Measurements from ENCODE around the gene ELOVL5. TPM values are rescaled to one million over a fixed set of nuclear protein-coding genes. Genes with fewer than 3 reads are reported as not detected.

The ELOVL5 gene
- total and polyA plus RNA-seq, 2 experiments from 2014 or later, result 83.3 to 180 TPM

GRCh38 chr6:53339424-53339823 is 9.3 kb downstream of the ELOVL5 start:
- H3K4me1 Mint-ChIP-seq, result peaks cover 48% of the 10 kb centered on the region

GRCh38 chr6:53338304-53338703 is 10.4 kb downstream of the ELOVL5 start:
- ATAC-seq, result no peak
- H3K4me3 Mint-ChIP-seq, result no peak overlapping the region
- Histone ChIP-seq H3K36me3 (ENCODE audit: insufficient read depth) (no peaks in the 10 kb centered on the region), H4K20me1 (replicated peaks; ENCODE audit: insufficient read depth) (peaks cover 77% of the 10 kb centered on the region), H3K9me2 (ENCODE audit: insufficient read depth) (no peaks in the 10 kb centered on the region), H3K4me3 (no peak overlapping the region), H3K27ac (ENCODE audit: low read depth) (no peak overlapping the region), H3K4me1 (ENCODE audit: insufficient read depth) (peaks cover 34% of the 10 kb centered on the region), H2AFZ (no peak overlapping the region), H3F3A (replicated peaks; ENCODE audit: low read depth) (no peaks in the 10 kb centered on the region), H3K4me2 (no peak overlapping the region), H3K79me2 (replicated peaks; ENCODE audit: insufficient read depth) (peaks cover 100% of the 10 kb centered on the region), H3K27me3 (ENCODE audit: insufficient read depth) (no peaks in the 10 kb centered on the region)
- peaks cover 4% of the 10 kb centered on the region for H3K27me3 Mint-ChIP-seq (ENCODE audit: insufficient read depth, low read depth, poor library complexity)
- DNase-seq (ENCODE audit: low spot score), result no peak
- H3K9me3 Mint-ChIP-seq, result no peaks in the 10 kb centered on the region
- H3K4me1 Mint-ChIP-seq, result peaks cover 46% of the 10 kb centered on the region
- TF ChIP-seq CTCF (conservative IDR thresholded peaks at IDR 0.05; ENCODE audit: low read depth in 2 of 2) (no peak), ETS1 (IDR thresholded peaks at IDR 0.05) (no peak), JUNB (IDR thresholded peaks at IDR 0.05; ENCODE audit: unreplicated experiment) (no peak), ZNF462 (CRISPR knock-in tag; IDR thresholded peaks at IDR 0.05) (no peak)
- no peak overlapping the region for H3K27ac Mint-ChIP-seq
- H3K36me3 Mint-ChIP-seq (ENCODE audit: low read depth), result peaks cover 8% of the 10 kb centered on the region; the same call in 2 of the 3 replicates

More at GRCh38 chr6:53339424-53339823, 9.3 kb downstream of the ELOVL5 start:
- Histone ChIP-seq H3F3A (replicated peaks; ENCODE audit: low read depth) (no peaks in the 10 kb centered on the region), H2AFZ (no peak overlapping the region), H3K79me2 (replicated peaks; ENCODE audit: insufficient read depth) (peaks cover 100% of the 10 kb centered on the region), H3K9me2 (ENCODE audit: insufficient read depth) (no peaks in the 10 kb centered on the region), H3K4me1 (ENCODE audit: insufficient read depth) (peaks cover 29% of the 10 kb centered on the region), H3K36me3 (ENCODE audit: insufficient read depth) (no peaks in the 10 kb centered on the region; the same call in 1 of the 2 replicates), H3K27me3 (ENCODE audit: insufficient read depth) (no peaks in the 10 kb centered on the region), H3K27ac (ENCODE audit: low read depth) (no peak overlapping the region), H3K4me3 (no peak overlapping the region), H3K4me2 (no peak overlapping the region), H4K20me1 (replicated peaks; ENCODE audit: insufficient read depth) (peaks cover 79% of the 10 kb centered on the region)
- TF ChIP-seq EZH2phosphoT487 (IDR thresholded peaks at IDR 0.05; ENCODE audit: unreplicated experiment) (no peak), NANOG (IDR thresholded peaks at IDR 0.05; ENCODE audit: borderline replicate concordance) (no peak)
- DNase-seq (ENCODE audit: low spot score) (no peak), ATAC-seq (no peak)
- Mint-ChIP-seq H3K27ac (no peak overlapping the region), H3K4me3 (no peak overlapping the region), H3K27me3 (ENCODE audit: insufficient read depth, low read depth, poor library complexity) (peaks cover 6% of the 10 kb centered on the region), H3K36me3 (ENCODE audit: low read depth) (peaks cover 8% of the 10 kb centered on the region; the same call in 2 of the 3 replicates), H3K9me3 (no peaks in the 10 kb centered on the region)

All from GM23338 (cell line).